ENCODE measurements around the gene ATP6V1G1. TPM values are rescaled to one million over a fixed set of nuclear protein-coding genes. Genes with fewer than 3 reads are reported as not detected.

ATP6V1G1 gene
- polyA plus RNA-seq, 3 donors, result 206 to 240 (median 227) TPM

GRCh38 chr9:114606597-114607207 is 19.1 kb downstream of the ATP6V1G1 start:
- no peak for DNase-seq

- DNase-seq, result no peak
These were observed 20.3 kb downstream of the ATP6V1G1 start for GRCh38 chr9:114607671-114608524.

- DNase-seq, result no peak
These were observed 20.9 kb downstream of the ATP6V1G1 start for GRCh38 chr9:114608525-114608796.

- DNase-seq, result peak; percentile 67
These were observed 24.1 kb downstream of the ATP6V1G1 start for GRCh38 chr9:114611516-114612271.

GRCh38 chr9:114612272-114612923 is 24.8 kb downstream of the ATP6V1G1 start:
- DNase-seq, result no peak

- DNase-seq, result no peak
These were observed 25.5 kb downstream of the ATP6V1G1 start for GRCh38 chr9:114613087-114613486.

- no peak for DNase-seq
These were observed 26.4 kb downstream of the ATP6V1G1 start for GRCh38 chr9:114613919-114614318.

GRCh38 chr9:114614373-114614772 is 26.8 kb downstream of the ATP6V1G1 start:
- DNase-seq, result no peak

- DNase-seq, result no peak
These were observed 29.3 kb downstream of the ATP6V1G1 start for GRCh38 chr9:114616684-114617520.

- DNase-seq, result no peak
These were observed 31.7 kb downstream of the ATP6V1G1 start for GRCh38 chr9:114619191-114619761.

GRCh38 chr9:114621561-114621960 is 34.0 kb downstream of the ATP6V1G1 start:
- DNase-seq, result no peak

GRCh38 chr9:114621975-114622609 is 34.5 kb downstream of the ATP6V1G1 start:
- no peak for DNase-seq

GRCh38 chr9:114624677-114625076 is 37.1 kb downstream of the ATP6V1G1 start:
- no peak for DNase-seq

- no peak for DNase-seq
These were observed 38.9 kb downstream of the ATP6V1G1 start for GRCh38 chr9:114626415-114627020.

- no peak for DNase-seq
These were observed 40.0 kb downstream of the ATP6V1G1 start for GRCh38 chr9:114627553-114627952.

- DNase-seq, result no peak
These were observed 42.1 kb downstream of the ATP6V1G1 start for GRCh38 chr9:114629563-114630090.

GRCh38 chr9:114631166-114631565 is 43.6 kb downstream of the ATP6V1G1 start:
- no peak for DNase-seq

GRCh38 chr9:114633438-114634089 is 46.0 kb downstream of the ATP6V1G1 start:
- DNase-seq, result no peak

- DNase-seq, result no peak
These were observed 46.8 kb downstream of the ATP6V1G1 start for GRCh38 chr9:114634387-114634786.

Data from renal pelvis (tissue), 4 donors.